HEK293T (cell line): ENCODE measurements around the gene FRYL.

Experiments
- CTCF ChIA-PET: fragments of 350-600 bp; formaldehyde crosslinking; extraction: SDS; loops from one replicate; lab custom pipeline; 2021; ENCODE audit warnings: antibody characterized with exemption, inconsistent platforms; lab: Yijun Ruan, JAX
- POLR2A ChIA-PET: fragments of 350-600 bp; formaldehyde crosslinking; extraction: SDS; loops from one replicate; lab custom pipeline; 2020; ENCODE audit warnings: antibody characterized with exemption, inconsistent platforms; lab: Yijun Ruan, JAX
- DNase-seq: peaks from one replicate; pipeline ENCODE4 v3.0.0; 2012; ENCODE audit warnings: mixed read lengths; ENCODE audit errors: extremely low spot score
- ARNT ChIP-seq: fragments of 450-650 bp; IDR thresholded peaks from 2 replicates; pipeline ENCODE4 v1.6.1; 2017; ENCODE audit warnings: mild to moderate bottlenecking
- BHLHE40 ChIP-seq: fragments of 450-650 bp; IDR thresholded peaks from 2 replicates; pipeline ENCODE4 v1.6.1; 2016; ENCODE audit warnings: mild to moderate bottlenecking, moderate library complexity, borderline replicate concordance
- CTBP1 ChIP-seq: fragments of 450-650 bp; IDR thresholded peaks from 2 replicates; pipeline ENCODE4 v1.6.1; 2016; ENCODE audit warnings: borderline replicate concordance
- ELF4 ChIP-seq: fragments of 450-650 bp; IDR thresholded peaks from 2 replicates; pipeline ENCODE4 v1.6.1; 2017; ENCODE audit warnings: antibody characterized with exemption
- FOXA1 ChIP-seq: fragments of 450-650 bp; IDR thresholded peaks from 2 replicates; pipeline ENCODE4 v1.6.1; 2016; ENCODE audit warnings: mild to moderate bottlenecking
- FOXK2 ChIP-seq: fragments of 450-650 bp; IDR thresholded peaks from 2 replicates; pipeline ENCODE4 v1.6.1; 2016; ENCODE audit warnings: mild to moderate bottlenecking
- FOXM1 ChIP-seq: fragments of 450-650 bp; IDR thresholded peaks from 2 replicates; pipeline ENCODE4 v1.6.1; 2017; ENCODE audit warnings: mild to moderate bottlenecking, borderline replicate concordance
- HDGF ChIP-seq: fragments of 450-650 bp; IDR thresholded peaks from 2 replicates; pipeline ENCODE4 v1.6.1; 2017; ENCODE audit warnings: antibody characterized with exemption, borderline replicate concordance
- L3MBTL2 ChIP-seq: fragments of 450-650 bp; conservative IDR thresholded peaks from 2 replicates; pipeline ENCODE4 v1.6.1; 2016; ENCODE audit warnings: mild to moderate bottlenecking
- LEF1 ChIP-seq: fragments of 450-650 bp; IDR thresholded peaks from 2 replicates; pipeline ENCODE4 v1.6.1; 2017; ENCODE audit warnings: mild to moderate bottlenecking, borderline replicate concordance
- NFRKB ChIP-seq: fragments of 450-650 bp; IDR thresholded peaks from 2 replicates; pipeline ENCODE4 v1.6.1; 2016; ENCODE audit warnings: mild to moderate bottlenecking, moderate library complexity
- PKNOX1 ChIP-seq: fragments of 450-650 bp; IDR thresholded peaks from 2 replicates; pipeline ENCODE4 v1.6.1; 2016
- SP1 ChIP-seq: fragments of 450-650 bp; IDR thresholded peaks from 2 replicates; pipeline ENCODE4 v1.6.1; 2017
- SUZ12 ChIP-seq: fragments of 450-650 bp; IDR thresholded peaks from 2 replicates; pipeline ENCODE4 v1.6.1; 2016; ENCODE audit warnings: mild to moderate bottlenecking
- TARDBP ChIP-seq: fragments of 450-650 bp; IDR thresholded peaks from 2 replicates; pipeline ENCODE4 v1.6.1; 2016
- ZNF384 ChIP-seq: fragments of 450-650 bp; IDR thresholded peaks from 2 replicates; pipeline ENCODE4 v1.6.1; 2016

FRYL gene

GRCh38 chr4:48481581-48481980 lies 298.5 kb downstream of the FRYL start:
- POLR2A ChIA-PET, result no interaction called here
- CTCF ChIA-PET, result no interaction called here
- no peak for DNase-seq
- TF ChIP-seq FOXK2, result no peak
- TF ChIP-seq LEF1, result no peak
- no peak for TF ChIP-seq FOXM1
- no peak for TF ChIP-seq ARNT

GRCh38 chr4:48478273-48478672 lies 301.8 kb downstream of the FRYL start:
- ChIA-PET POLR2A (no interaction called here), CTCF (no interaction called here)
- no peak for TF ChIP-seq CTBP1
- TF ChIP-seq FOXA1, result no peak
- TF ChIP-seq FOXM1, result no peak
- TF ChIP-seq BHLHE40, result no peak
- TF ChIP-seq LEF1, result no peak
- TF ChIP-seq SUZ12, result no peak
- no peak for TF ChIP-seq FOXK2
- no peak for TF ChIP-seq TARDBP
- no peak for TF ChIP-seq ELF4
- no peak for TF ChIP-seq SP1
- DNase-seq, result no peak

- TF ChIP-seq LEF1 (no peak), ELF4 (no peak), FOXK2 (no peak), L3MBTL2 (no peak), SUZ12 (no peak), ARNT (no peak), CTBP1 (no peak), HDGF (no peak), FOXA1 (no peak)
- no peak for DNase-seq
- POLR2A ChIA-PET, result no interaction called here
- CTCF ChIA-PET, result interaction anchor here (1.6 kb wide), 1 partner anchor 11 kb away, joined by 8 read pairs; no protein-coding TSS in a partner anchor
Measured at GRCh38 chr4:48475770-48476169, 304.3 kb downstream of the FRYL start.

DNA sequence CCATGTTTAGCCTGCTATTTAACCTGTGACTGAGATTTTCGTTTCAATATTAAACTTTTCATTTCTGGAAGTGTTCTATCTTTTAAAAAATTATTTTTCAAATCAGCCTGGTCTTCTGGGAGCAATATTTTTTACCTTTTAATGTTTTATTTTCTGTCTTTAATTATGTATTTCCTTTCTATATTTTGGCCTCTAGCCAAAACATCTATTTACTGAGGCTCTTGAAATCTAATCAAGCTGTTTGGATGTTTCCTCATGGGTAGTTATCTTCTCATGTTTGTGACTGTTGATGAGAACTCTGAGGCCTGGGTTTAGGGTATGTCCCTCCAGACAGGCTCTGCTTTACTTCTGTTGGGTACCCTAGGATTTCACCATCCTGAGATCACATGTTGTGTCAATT lies 307.3 kb downstream of the FRYL start:
- TF ChIP-seq FOXK2 (no peak), FOXM1 (no peak), LEF1 (no peak), PKNOX1 (no peak), L3MBTL2 (no peak), SP1 (no peak), ELF4 (no peak), FOXA1 (no peak), SUZ12 (no peak), BHLHE40 (no peak), HDGF (no peak), TARDBP (no peak), NFRKB (no peak)
- CTCF ChIA-PET, result no interaction called here
- POLR2A ChIA-PET, result no interaction called here
- DNase-seq, result no peak

GRCh38 chr4:48470570-48470969 lies 309.5 kb downstream of the FRYL start:
- no peak for DNase-seq
- ChIA-PET CTCF (no interaction called here), POLR2A (no interaction called here)
- no peak for TF ChIP-seq FOXM1
- no peak for TF ChIP-seq SUZ12
- no peak for TF ChIP-seq L3MBTL2
- no peak for TF ChIP-seq ZNF384
- no peak for TF ChIP-seq NFRKB
- no peak for TF ChIP-seq PKNOX1
- no peak for TF ChIP-seq ELF4
- TF ChIP-seq LEF1, result no peak
- TF ChIP-seq FOXK2, result no peak
- no peak for TF ChIP-seq SP1
- TF ChIP-seq HDGF, result no peak
- no peak for TF ChIP-seq CTBP1
- TF ChIP-seq BHLHE40, result no peak
- no peak for TF ChIP-seq FOXA1
- no peak for TF ChIP-seq TARDBP
- no peak for TF ChIP-seq ARNT

GRCh38 chr4:48470137-48470536 lies 309.9 kb downstream of the FRYL start:
- CTCF ChIA-PET, result no interaction called here
- DNase-seq, result no peak
- POLR2A ChIA-PET, result no interaction called here
- TF ChIP-seq PKNOX1 (no peak), SP1 (no peak), NFRKB (no peak), ARNT (no peak)

- TF ChIP-seq FOXA1, result no peak
- TF ChIP-seq BHLHE40, result no peak
- no peak for TF ChIP-seq FOXM1
- TF ChIP-seq PKNOX1, result no peak
- no peak for TF ChIP-seq CTBP1
- no peak for TF ChIP-seq HDGF
- no peak for TF ChIP-seq NFRKB
- no peak for TF ChIP-seq ZNF384
- TF ChIP-seq LEF1, result no peak
- no peak for TF ChIP-seq TARDBP
- TF ChIP-seq ARNT, result no peak
- TF ChIP-seq SUZ12, result no peak
- no peak for DNase-seq
- CTCF ChIA-PET, result interaction anchor here (0.6 kb wide), 1 partner anchor 79 kb away, joined by 3 read pairs; no protein-coding TSS in a partner anchor
- POLR2A ChIA-PET, result no interaction called here
Measured at GRCh38 chr4:48467891-48468290, 312.2 kb downstream of the FRYL start.
